ENCODE data around the gene KRTAP12-2. TPM values are rescaled to one million over a fixed set of nuclear protein-coding genes. Genes with fewer than 3 reads are reported as not detected.
"Not testable (repeated sequence)": the region's sequence is repeated elsewhere in the genome, so short reads cannot be mapped to it uniquely, and the experiment has no call there.

The KRTAP12-2 gene
- polyA plus RNA-seq, 1 experiment = not detected

DNA sequence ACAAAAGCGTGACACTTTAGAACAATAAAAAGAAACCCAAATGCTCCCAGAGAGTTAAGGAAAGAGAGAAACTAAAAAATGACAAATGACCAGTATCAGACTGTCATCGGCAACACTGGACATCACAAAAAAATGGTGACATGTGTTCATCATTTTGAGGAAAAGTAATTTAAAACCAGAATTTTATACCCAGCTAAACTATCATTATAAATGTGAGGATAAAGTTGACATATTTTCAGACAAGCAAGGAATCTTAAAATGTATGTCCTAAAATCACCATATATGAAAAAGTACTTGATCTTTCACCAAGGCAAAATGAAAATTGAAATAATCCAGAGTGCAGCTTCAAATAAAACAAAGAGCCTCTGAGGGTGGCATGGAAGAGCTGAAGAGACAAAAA lies 21.8 kb downstream of the KRTAP12-2 start:
- no peak for DNase-seq (ENCODE audit: low read depth, low spot score)
- H3K27ac ChIP-seq (ENCODE audit: low read depth, low read length) = no peak overlapping the region
- ChIA-PET POLR2A (no interaction called here), CTCF (no interaction called here)
- TF ChIP-seq, protein P1, sequence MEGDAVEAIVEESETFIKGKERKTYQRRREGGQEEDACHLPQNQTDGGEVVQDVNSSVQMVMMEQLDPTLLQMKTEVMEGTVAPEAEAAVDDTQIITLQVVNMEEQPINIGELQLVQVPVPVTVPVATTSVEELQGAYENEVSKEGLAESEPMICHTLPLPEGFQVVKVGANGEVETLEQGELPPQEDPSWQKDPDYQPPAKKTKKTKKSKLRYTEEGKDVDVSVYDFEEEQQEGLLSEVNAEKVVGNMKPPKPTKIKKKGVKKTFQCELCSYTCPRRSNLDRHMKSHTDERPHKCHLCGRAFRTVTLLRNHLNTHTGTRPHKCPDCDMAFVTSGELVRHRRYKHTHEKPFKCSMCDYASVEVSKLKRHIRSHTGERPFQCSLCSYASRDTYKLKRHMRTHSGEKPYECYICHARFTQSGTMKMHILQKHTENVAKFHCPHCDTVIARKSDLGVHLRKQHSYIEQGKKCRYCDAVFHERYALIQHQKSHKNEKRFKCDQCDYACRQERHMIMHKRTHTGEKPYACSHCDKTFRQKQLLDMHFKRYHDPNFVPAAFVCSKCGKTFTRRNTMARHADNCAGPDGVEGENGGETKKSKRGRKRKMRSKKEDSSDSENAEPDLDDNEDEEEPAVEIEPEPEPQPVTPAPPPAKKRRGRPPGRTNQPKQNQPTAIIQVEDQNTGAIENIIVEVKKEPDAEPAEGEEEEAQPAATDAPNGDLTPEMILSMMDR (IDR thresholded peaks at IDR 0.05; ENCODE audit: low read depth, low read length) = no peak
- peaks cover 43% of the 10 kb centered on the region for H3K9me3 ChIP-seq (ENCODE audit: control insufficient read depth, insufficient read depth, low read length)
- no peaks in the 10 kb centered on the region for H3K27me3 ChIP-seq (ENCODE audit: control insufficient read depth, insufficient read depth, low read length)
- H3K4me3 ChIP-seq (ENCODE audit: low read depth, low read length) = no peak overlapping the region

DNA sequence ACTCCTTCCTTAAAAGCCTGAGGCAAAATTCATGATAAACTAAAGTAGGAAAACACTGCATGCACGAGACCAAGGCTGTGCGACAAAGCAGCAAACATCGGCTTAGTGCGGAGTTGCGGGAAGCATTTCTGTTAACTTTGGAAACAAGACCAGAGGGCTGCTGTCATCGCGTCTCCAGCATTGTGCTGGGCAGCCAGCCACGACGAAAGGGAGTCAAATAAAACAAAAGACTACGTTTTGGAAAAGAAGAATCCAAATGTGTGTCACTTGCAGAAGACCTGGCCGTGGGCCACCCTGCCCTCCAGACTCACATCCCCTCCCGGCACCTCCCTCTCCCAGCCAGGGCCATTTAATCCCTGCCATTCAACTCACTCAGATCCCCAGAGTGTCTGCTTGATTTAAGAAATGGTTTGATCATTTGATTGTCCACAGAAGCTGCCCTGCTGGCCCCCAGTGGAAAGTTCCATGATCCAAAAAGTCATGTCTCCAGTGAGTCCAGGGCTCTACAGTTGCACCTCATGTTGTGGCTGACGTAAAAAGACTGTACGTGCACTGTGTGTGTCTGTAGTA lies 22.9 kb downstream of the KRTAP12-2 start:
- peaks cover 41% of the 10 kb centered on the region for H3K9me3 ChIP-seq (ENCODE audit: control insufficient read depth, insufficient read depth, low read length)
- POLR2A ChIA-PET = no interaction called here
- H3K27ac ChIP-seq (ENCODE audit: low read depth, low read length) = no peak overlapping the region
- no peaks in the 10 kb centered on the region for H3K27me3 ChIP-seq (ENCODE audit: control insufficient read depth, insufficient read depth, low read length)
- no peak overlapping the region for H3K4me3 ChIP-seq (ENCODE audit: low read depth, low read length)
- no peak for DNase-seq (ENCODE audit: low read depth, low spot score)
- TF ChIP-seq, protein P1 (IDR thresholded peaks at IDR 0.05; ENCODE audit: low read depth, low read length) = no peak
- CTCF ChIA-PET = no interaction called here

DNA sequence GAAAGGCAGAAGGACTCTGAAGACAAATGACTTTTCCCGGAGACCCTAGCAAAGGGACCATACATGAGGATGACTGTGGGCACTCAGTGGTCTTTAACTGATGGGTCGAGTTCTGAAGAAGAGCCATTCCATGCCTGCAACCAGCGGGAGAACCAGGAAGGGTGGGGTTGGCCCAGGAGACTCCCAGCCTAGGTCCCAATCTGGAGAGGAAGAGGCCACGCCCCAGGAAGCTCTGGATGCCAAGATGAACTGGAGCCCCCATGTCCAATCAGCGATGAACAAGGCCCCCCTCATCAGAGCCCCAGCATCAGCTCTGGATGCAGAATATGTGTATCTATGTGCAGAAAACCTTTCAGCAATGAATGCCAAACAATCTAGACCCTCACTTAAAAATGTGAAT lies 26.0 kb downstream of the KRTAP12-2 start:
- Histone ChIP-seq H3K4me3 (ENCODE audit: low read depth, low read length) (no peak overlapping the region), H3K9me3 (ENCODE audit: control insufficient read depth, insufficient read depth, low read length) (peaks cover 21% of the 10 kb centered on the region), H3K27me3 (ENCODE audit: control insufficient read depth, insufficient read depth, low read length) (no peaks in the 10 kb centered on the region), H3K27ac (ENCODE audit: low read depth, low read length) (no peak overlapping the region)
- ChIA-PET CTCF (no interaction called here), POLR2A (no interaction called here)
- TF ChIP-seq, protein P1 (IDR thresholded peaks at IDR 0.05; ENCODE audit: low read depth, low read length) = no peak
- no peak for DNase-seq (ENCODE audit: low read depth, low spot score)

DNA sequence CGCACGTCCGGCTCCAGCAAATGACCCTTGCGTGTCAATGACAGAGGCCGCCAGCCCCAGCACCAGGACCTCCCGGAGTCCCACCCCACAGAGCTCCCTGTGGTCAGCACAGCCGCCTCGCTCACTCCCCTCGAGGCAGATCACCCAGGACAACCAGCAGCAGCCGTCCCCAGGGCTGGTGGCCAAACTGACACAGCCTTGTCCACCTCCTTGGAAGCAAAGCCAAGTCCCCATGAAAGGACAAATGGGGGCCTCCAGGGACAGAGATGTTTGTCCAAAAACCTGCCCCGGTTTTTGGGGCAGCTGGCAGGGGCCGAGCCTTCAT lies 27.4 kb downstream of the KRTAP12-2 start:
- ChIA-PET CTCF (no interaction called here), POLR2A (no interaction called here)
- no peak for DNase-seq (ENCODE audit: low read depth, low spot score)
- TF ChIP-seq, protein P1 (IDR thresholded peaks at IDR 0.05; ENCODE audit: low read depth, low read length) = no peak
- no peak overlapping the region for H3K27ac ChIP-seq (ENCODE audit: low read depth, low read length)
- peaks cover 14% of the 10 kb centered on the region for H3K9me3 ChIP-seq (ENCODE audit: control insufficient read depth, insufficient read depth, low read length)
- no peak overlapping the region for H3K4me3 ChIP-seq (ENCODE audit: low read depth, low read length)
- no peaks in the 10 kb centered on the region for H3K27me3 ChIP-seq (ENCODE audit: control insufficient read depth, insufficient read depth, low read length)

DNA sequence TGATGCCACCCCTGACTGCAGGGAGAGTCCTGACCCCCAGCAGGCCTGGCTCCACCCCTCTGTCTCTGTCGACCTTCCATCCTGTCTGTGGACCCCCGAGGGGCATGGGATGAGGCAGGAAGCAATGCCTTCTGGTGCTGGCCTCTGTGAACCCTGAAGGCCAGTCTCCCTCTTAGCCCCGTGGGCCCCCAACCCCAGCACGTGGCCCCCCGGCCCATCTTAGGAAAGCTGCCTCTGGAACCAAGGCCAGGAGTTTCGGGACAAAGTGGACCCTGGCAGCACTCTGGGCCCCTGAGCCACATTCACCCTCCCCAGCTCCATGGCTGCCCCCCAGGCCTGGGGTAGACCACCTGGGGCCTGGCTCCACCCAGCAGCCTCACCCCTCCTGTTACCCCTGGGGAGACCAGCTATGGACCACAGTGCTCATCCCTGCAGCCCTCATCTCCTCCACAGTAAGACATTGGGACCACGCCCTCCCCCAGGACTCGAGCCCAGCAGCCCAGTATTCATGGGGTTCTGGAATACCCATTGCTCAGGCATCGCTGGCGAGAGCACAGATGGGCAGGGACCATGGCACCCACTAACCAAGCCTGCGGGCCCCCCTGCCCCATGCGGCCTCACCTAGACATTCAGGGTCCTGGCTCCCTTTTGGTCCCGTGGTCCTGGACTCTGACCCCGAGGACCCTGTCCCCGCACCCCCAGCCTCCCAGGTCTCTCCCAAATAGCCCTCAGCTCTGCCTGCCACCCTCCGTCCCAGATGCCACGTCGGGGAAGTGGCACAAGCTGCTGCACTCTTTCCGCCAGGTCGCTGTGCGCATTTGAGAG lies 28.0 kb downstream of the KRTAP12-2 start:
- H3K27ac ChIP-seq (ENCODE audit: low read depth, low read length); DNase-seq (ENCODE audit: low read depth, low spot score); H3K9me3 ChIP-seq (ENCODE audit: control insufficient read depth, insufficient read depth, low read length); CTCF ChIA-PET; POLR2A ChIA-PET; H3K4me3 ChIP-seq (ENCODE audit: low read depth, low read length); H3K27me3 ChIP-seq (ENCODE audit: control insufficient read depth, insufficient read depth, low read length): not testable (repeated sequence)

DNA sequence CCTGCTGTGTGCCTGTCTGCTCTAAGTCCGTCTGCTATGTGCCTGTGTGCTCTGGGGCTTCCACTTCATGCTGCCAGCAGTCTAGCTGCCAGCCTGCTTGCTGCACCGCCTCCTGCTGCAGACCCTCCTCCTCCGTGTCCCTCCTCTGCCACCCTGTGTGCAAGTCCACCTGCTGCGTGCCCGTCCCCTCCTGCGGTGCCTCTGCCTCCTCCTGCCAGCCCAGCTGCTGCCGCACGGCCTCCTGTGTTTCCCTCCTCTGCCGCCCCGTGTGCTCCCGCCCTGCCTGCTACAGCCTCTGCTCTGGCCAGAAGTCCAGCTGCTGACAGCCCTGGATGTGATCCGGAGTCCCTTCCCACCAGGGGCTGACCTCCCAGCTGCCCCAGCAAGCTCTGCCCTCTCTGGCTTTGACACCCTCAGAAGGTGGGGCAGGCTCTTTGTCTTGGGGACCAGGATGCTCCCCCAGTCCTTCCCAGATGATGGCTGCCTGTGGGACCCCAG lies 28.8 kb downstream of the KRTAP12-2 start:
- H3K4me3 ChIP-seq (ENCODE audit: low read depth, low read length); DNase-seq (ENCODE audit: low read depth, low spot score); H3K27ac ChIP-seq (ENCODE audit: low read depth, low read length); CTCF ChIA-PET; H3K9me3 ChIP-seq (ENCODE audit: control insufficient read depth, insufficient read depth, low read length); H3K27me3 ChIP-seq (ENCODE audit: control insufficient read depth, insufficient read depth, low read length); POLR2A ChIA-PET: not testable (repeated sequence)

Data from AG04450 (cell line).